GM12892 (cell line): ENCODE data around the gene ZNF165.

Experiments
- POLR2A ChIP-seq: IDR thresholded peaks from 2 replicates; pipeline ENCODE4 v1.6.1; 2011; ENCODE audit warnings: low read depth, low read length, control low read depth
- POLR2AphosphoS5 ChIP-seq: IDR thresholded peaks from 2 replicates; pipeline ENCODE4 v1.6.1; 2011; ENCODE audit warnings: low read depth, low read length, control low read depth

- no peak for TF ChIP-seq POLR2A
- TF ChIP-seq POLR2AphosphoS5 = no peak
Measured at GRCh38 chr6:28060405-28060804, 20.0 kb upstream of the ZNF165 start.
